Measurements from ENCODE around the gene NUDT15. TPM values are rescaled to one million over a fixed set of nuclear protein-coding genes. Genes with fewer than 3 reads are reported as not detected.

The NUDT15 gene
- total and polyA plus RNA-seq, 10 of the 15 experiments (the other 5 are each of a cell fraction or from before 2014, with no cell fraction given): 11.4 to 26.7 (median 18.0) TPM

GRCh38 chr13:48094781-48095502, 57.4 kb downstream of the NUDT15 start, which contains the start of gene MED4 (continued):
- TF ChIP-seq ATF3 (IDR thresholded peaks at IDR 0.05; ENCODE audit: borderline replicate concordance, extremely low read depth, low read depth, low read length) (peak; percentile 25; the same call in 1 of the 2 replicates), ZNF622 (IDR thresholded peaks at IDR 0.05) (no peak), SIX5 (IDR thresholded peaks at IDR 0.05; ENCODE audit: low read depth, low read length, severe bottlenecking) (peak; percentile 19), HCFC1 (IDR thresholded peaks at IDR 0.05; ENCODE audit: low read length) (peak; percentile 72), ESRRA (IDR thresholded peaks at IDR 0.05; ENCODE audit: low read length) (0 out of 2 replicates have a peak, but pooled peaks have one; percentile 31), NFIC (IDR thresholded peaks at IDR 0.05; ENCODE audit: low read depth, low read length) (no peak), RB1 (IDR thresholded peaks at IDR 0.05; ENCODE audit: borderline replicate concordance) (peak; percentile 90; the same call in 1 of the 2 replicates), ZZZ3 (IDR thresholded peaks at IDR 0.05; ENCODE audit: control insufficient read depth, insufficient read length, low read depth) (no peak)

- no peak overlapping the region for H3K4me3 ChIP-seq
- no peaks in the 10 kb centered on the region; a peak in 1 of 4 replicates for H3K27me3 ChIP-seq (replicated peaks in 1 of 2; ENCODE audit: control insufficient read depth in 2 of 2, insufficient read depth in 2 of 2, low read length in 1 of 2)
- TF ChIP-seq SREBF1 (IDR thresholded peaks at IDR 0.05; ENCODE audit: low read length) (no peak), TARDBP (IDR thresholded peaks at IDR 0.05; ENCODE audit: borderline replicate concordance) (no peak), RFX5 (IDR thresholded peaks at IDR 0.05; ENCODE audit: low read depth, low read length) (no peak), PML (IDR thresholded peaks at IDR 0.05; ENCODE audit: low read length) (no peak), ZBTB33 (IDR thresholded peaks at IDR 0.05) (no peak), IRF3 (IDR thresholded peaks at IDR 0.05) (no peak), ELK1 (IDR thresholded peaks at IDR 0.05; ENCODE audit: low read depth, low read length) (no peak), E2F4 (IDR thresholded peaks at IDR 0.05; ENCODE audit: low read depth, low read length) (no peak), RCOR1 (conservative IDR thresholded peaks at IDR 0.05; ENCODE audit: low read depth, low read length) (no peak)
- H2AFZ ChIP-seq (ENCODE audit: control insufficient read depth, low read depth, low read length): no peak overlapping the region
- ChIA-PET SMC1A (ENCODE audit: uncharacterized antibody, unreplicated experiment) (no interaction called here), POLR2A (no interaction called here), CTCF (interaction anchor here (1.9 kb wide), 1 partner anchor 58 kb away, joined by 4 read pairs; no protein-coding TSS in a partner anchor), RAD21 (ENCODE audit: unreplicated experiment) (no interaction called here)
- in situ Hi-C loops (cut with MboI): no loop called here
- H3K27ac ChIP-seq (ENCODE audit: control insufficient read depth, insufficient read depth): no peak overlapping the region
- H3K4me2 ChIP-seq (ENCODE audit: control insufficient read depth, insufficient read depth): no peak overlapping the region
- H3K9ac ChIP-seq (ENCODE audit: control insufficient read depth, insufficient read depth, low read length): no peak overlapping the region
- H3K9me3 ChIP-seq (replicated peaks; ENCODE audit: control insufficient read depth, insufficient read depth, low read length): no peaks in the 10 kb centered on the region; the same call in 2 of the 3 replicates
- intact Hi-C loops (cut with micrococcal nuclease; ENCODE audit: unreplicated experiment): no loop called here
- BruUV-seq (replicated peaks): no TSS peak
- 23% methylated on average over 3 of the region's 3 CpGs for WGBS (ENCODE audit: insufficient coverage, insufficient replicate concordance, low lambda C conversion rate, missing lambda C conversion rate)
- no peak for DNase-seq (ENCODE audit: low read depth, low spot score)
- no peaks in the 10 kb centered on the region for H4K20me1 ChIP-seq (ENCODE audit: control insufficient read depth, insufficient read depth)
- H3K79me2 ChIP-seq (ENCODE audit: control insufficient read depth, insufficient read depth, low read length): peaks cover 32% of the 10 kb centered on the region
- no peaks in the 10 kb centered on the region for H3K36me3 ChIP-seq (ENCODE audit: control insufficient read depth in 2 of 2, insufficient read depth in 2 of 2, low read length in 1 of 2)
- H3K4me1 ChIP-seq (ENCODE audit: control insufficient read depth, insufficient read depth, low read length): no peaks in the 10 kb centered on the region
- FAIRE-seq: no peak
- ATAC-seq: no peak
These were observed 59.1 kb downstream of the NUDT15 start for GRCh38 chr13:48096670-48097069.

Measured in GM12878 (cell line).